ENCODE results near the gene HECW1.

The HECW1 gene

GRCh38 chr7:43394441-43395130 is 282.1 kb downstream of the HECW1 start:
- no peak overlapping the region for H3K4me3 ChIP-seq (ENCODE audit: low read depth, low read length)
- H3K36me3 ChIP-seq (ENCODE audit: control insufficient read depth in 2 of 2, insufficient read depth in 1 of 2, low read length in 2 of 2) = no peaks in the 10 kb centered on the region
- TF ChIP-seq ZFHX2 (tag by site-specific recombination; conservative IDR thresholded peaks at IDR 0.05) (no peak), OVOL3 (tag by site-specific recombination; IDR thresholded peaks at IDR 0.05) (no peak), ZNF76 (tag by site-specific recombination; IDR thresholded peaks at IDR 0.05; ENCODE audit: borderline replicate concordance, low read depth) (no peak), PATZ1 (tag by site-specific recombination; IDR thresholded peaks at IDR 0.05) (no peak), ZNF146 (tag by site-specific recombination; IDR thresholded peaks at IDR 0.05) (no peak)
- CTCF ChIA-PET = no interaction called here
- no peaks in the 10 kb centered on the region for H3K4me1 ChIP-seq (ENCODE audit: control insufficient read depth, insufficient read depth, low read length)
- no peaks in the 10 kb centered on the region for H3K9me3 ChIP-seq (ENCODE audit: control insufficient read depth, insufficient read depth, low read depth, low read length)
- POLR2A ChIA-PET = no interaction called here
- no peak overlapping the region for H3K27ac ChIP-seq (ENCODE audit: extremely low read depth, low read depth, low read length)

- no peak for TF ChIP-seq ZNF677 (tag by site-specific recombination; IDR thresholded peaks at IDR 0.05)
- no peak for TF ChIP-seq ZNF398 (tag by site-specific recombination; IDR thresholded peaks at IDR 0.05)
- Histone ChIP-seq H3K27ac (ENCODE audit: extremely low read depth, low read depth, low read length) (no peak overlapping the region), H3K4me1 (ENCODE audit: control insufficient read depth, insufficient read depth, low read length) (no peaks in the 10 kb centered on the region), H3K4me3 (ENCODE audit: low read depth, low read length) (no peak overlapping the region), H3K36me3 (ENCODE audit: control insufficient read depth in 2 of 2, insufficient read depth in 1 of 2, low read length in 2 of 2) (no peaks in the 10 kb centered on the region), H3K9me3 (ENCODE audit: control insufficient read depth, insufficient read depth, low read depth, low read length) (no peaks in the 10 kb centered on the region)
- ChIA-PET POLR2A (no interaction called here), CTCF (no interaction called here)
Observed at GRCh38 chr7:43395351-43395750, 282.9 kb downstream of the HECW1 start.

GRCh38 chr7:43396187-43396740 is 283.8 kb downstream of the HECW1 start:
- no peaks in the 10 kb centered on the region for H3K4me1 ChIP-seq (ENCODE audit: control insufficient read depth, insufficient read depth, low read length)
- H3K27ac ChIP-seq (ENCODE audit: extremely low read depth, low read depth, low read length) = no peak overlapping the region
- no peaks in the 10 kb centered on the region for H3K36me3 ChIP-seq (ENCODE audit: control insufficient read depth in 2 of 2, insufficient read depth in 1 of 2, low read length in 2 of 2)
- ChIA-PET CTCF (interaction anchor here (0.6 kb wide), 1 partner anchor 490 kb away, joined by 4 read pairs; no protein-coding TSS in a partner anchor), POLR2A (no interaction called here)
- H3K4me3 ChIP-seq (ENCODE audit: low read depth, low read length) = no peak overlapping the region
- no peaks in the 10 kb centered on the region for H3K9me3 ChIP-seq (ENCODE audit: control insufficient read depth, insufficient read depth, low read depth, low read length)
- no peak for TF ChIP-seq HIC1 (tag by site-specific recombination; IDR thresholded peaks at IDR 0.05)
- TF ChIP-seq PRDM2 (tag by site-specific recombination; IDR thresholded peaks at IDR 0.05; ENCODE audit: borderline replicate concordance) = no peak
- TF ChIP-seq ZNF211 (tag by site-specific recombination; IDR thresholded peaks at IDR 0.05; ENCODE audit: low read depth) = no peak
- no peak for TF ChIP-seq IKZF3 (tag by site-specific recombination; IDR thresholded peaks at IDR 0.05)
- no peak for TF ChIP-seq ZNF776 (tag by site-specific recombination; IDR thresholded peaks at IDR 0.05; ENCODE audit: borderline replicate concordance)
- no peak for TF ChIP-seq ZNF704 (tag by site-specific recombination; IDR thresholded peaks at IDR 0.05)
- no peak for TF ChIP-seq ATF2 (tag by site-specific recombination; IDR thresholded peaks at IDR 0.05; ENCODE audit: low read depth)
